ENCODE results near the gene C9.
"Not testable (repeated sequence)": the region's sequence is repeated elsewhere in the genome, so short reads cannot be mapped to it uniquely, and the experiment has no call there.

Gene C9

DNA sequence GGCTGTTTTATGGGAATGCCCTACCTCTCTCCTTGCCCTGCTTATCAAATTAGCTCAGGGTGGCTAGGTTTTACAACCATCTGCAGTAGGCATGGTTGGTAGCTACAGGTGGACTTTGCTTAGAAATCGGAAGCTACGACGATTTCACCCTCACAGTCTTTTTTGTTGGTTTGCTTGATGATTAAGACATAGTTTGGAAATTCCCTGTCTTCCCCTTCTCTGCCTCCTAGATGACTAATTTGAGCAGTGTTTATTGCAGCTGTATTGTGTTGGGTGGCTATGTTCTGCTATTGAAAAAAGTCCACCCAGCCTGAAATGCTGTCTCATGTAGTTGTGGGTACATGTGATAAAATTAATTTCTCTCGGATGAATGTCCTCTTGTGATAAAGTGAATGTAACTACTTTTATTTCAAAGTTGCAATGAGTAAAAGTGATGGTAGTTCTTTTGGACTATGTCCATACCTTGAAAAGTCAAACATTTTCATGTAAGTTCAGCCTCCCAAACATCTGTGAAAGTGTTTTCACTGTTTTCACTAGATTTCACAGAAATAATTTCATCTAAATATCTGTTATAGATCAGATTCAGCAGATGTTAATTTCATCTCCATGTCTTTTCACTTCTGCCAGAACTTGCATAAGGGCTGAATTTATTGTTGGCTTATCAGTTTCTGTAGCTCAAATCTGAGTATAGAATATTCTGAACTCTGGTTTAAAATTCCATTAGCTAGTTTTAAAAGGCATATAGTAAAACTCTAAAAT is 107.6 kb downstream of the C9 start:
- DNase-seq = peak; percentile 43

DNA sequence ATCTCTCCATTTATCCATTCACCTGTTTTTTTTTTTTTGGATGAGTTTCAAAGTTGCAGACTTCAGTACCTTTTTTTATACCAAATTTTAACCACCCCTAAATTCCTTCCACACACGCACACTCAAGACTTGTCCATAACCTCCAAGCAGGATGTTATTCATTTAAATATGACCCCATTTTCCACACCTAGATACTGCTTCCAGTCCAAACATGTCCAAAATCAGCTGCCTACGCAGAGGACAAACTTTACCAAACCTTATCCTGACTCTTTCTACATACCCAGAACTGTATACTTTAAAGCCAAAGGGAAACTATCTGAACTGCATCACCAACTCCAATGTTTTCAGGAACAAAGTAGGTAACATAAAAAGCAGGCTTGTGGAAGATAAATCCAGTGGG is 108.9 kb downstream of the C9 start:
- no peak for DNase-seq

DNA sequence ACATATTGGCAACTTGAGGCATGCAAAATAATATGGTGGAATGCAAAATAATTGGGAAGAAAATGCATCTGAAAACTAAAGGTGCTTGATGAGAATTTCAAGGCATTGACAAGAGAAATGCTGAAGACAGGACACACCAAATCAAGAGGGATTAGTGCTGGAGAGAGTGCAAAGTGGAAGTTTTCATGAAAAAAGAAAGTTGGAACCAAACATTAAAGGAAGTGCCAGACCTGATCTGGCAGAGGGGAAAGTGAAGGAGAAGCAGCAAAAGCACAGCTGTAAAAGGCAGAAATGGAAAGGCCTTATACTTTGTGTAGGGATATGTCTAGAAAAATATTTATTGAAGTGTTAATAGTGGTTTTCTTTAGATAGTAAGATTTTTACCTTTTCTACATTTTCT is 109.6 kb downstream of the C9 start:
- DNase-seq = no peak

DNA sequence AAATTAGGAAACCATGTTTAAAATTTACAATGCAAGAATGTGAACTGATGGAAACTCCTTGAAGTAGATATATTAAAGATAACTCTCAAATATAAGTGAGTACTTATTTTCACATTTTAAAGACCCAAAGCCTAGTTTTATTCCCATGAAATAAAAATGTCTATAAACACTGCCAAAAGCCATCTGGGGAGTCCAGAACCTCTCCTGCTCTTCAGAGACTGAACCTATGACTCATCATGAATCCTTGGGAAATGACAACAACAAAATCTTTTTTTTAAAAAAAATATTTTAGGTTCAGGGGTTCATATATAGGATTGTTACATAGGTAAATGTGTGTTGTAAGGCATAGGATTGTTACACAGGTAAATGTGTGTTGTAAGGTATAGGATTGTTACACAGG is 111.1 kb downstream of the C9 start:
- DNase-seq = peak; percentile 20

DNA sequence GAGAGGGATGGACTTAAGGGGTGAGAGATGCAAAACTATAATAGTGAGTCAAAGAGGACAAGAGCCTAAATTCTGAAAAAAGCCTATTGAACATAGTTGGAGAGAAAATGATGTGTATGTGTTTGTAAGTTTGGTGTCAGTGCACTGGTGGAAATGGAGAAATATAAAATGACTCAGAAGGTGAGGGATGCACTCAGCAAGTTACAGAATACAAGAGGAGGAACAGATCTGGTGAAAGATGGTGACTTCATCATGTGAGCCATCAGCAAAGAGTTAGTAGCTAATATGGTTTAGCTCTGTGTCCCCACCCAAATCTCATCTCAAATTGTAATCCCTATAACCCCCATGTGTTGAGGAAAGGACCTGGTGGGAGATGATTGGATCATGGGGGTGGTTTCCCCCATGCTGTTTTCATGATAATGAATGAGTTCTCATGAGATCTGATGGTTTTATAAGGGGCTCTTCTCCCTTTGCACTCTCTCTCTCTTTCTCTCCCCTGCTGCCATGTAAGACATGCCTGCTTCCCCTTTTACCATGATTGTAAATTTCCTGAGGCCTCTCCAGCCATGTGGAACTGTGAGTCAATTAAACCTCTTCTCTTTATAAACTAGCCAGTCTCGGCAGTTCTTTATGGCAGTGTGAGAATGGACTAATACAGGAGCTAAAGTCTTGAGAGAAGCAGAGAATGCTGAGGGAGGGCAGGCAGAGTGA is 114.6 kb downstream of the C9 start:
- no peak for DNase-seq

DNA sequence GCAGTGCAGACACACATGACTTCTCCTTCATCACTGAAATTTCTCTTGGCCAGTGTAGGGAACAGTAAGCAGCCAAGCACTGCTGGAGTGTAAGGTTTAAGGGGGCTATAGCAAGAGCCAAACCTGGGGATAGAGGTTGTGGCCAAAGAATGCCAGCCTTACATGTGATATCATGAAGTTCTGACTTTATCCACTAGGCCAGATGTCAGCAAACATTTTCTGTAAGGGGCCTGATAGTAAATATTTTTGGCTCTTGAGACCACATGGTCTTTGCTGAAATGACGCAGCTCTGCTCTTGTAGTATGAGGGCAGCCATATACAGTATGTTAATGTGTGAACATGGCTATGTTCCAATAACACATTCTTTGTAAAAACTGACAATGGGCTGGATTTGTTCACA is 115.2 kb downstream of the C9 start:
- no peak for DNase-seq

DNA sequence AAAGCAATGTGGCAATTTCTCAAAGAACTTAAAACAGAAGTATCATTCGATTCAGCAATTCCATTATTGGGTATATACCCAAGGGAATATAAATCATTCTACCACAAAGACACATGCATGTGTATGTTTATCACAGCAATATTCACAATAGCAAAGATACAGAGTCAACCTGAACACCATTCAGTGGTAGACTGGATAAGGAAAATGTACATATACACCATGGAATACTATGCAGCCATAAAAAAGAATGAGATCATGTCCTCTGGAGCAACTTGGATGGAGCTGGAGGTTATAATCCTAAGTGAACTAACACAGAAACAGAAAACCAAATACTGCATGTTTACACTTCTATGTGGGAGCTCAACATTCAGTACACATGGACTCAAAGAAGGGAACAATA is 123.5 kb downstream of the C9 start:
- DNase-seq = no peak

DNA sequence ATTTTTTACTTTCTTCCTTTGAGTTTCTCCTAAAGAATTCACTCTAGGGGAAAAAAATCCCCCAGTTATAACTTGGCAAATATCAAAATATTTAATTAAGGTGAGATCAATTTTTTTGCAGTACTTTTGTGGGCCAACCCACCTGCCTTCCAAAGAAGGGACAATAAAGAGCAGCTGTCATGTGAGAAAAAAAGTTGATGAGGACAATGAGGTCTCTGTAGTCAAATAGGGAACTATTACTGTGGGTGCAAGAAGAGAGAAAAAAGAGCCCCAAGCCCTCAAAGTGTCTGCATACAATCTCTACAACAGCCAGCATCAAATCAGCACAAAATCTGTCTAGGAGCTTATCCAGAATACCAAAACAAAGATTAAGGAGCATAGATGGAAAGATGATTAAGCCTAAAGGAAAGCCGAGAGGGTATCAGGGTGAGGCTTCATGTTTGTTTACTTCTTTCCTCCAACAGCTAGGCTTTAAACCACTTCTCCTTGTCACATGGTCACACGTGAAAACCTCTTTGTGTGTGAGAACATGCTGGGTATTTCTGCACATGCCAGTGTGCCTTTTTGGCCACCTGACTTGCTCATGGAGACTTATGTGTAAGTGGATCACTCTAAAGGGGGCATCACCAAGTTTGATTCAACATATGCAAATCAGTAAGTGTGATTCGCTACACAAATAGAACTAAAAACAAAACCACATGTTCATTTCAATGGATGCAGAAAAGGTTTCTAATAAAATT is 125.8 kb downstream of the C9 start:
- no peak for DNase-seq

DNA sequence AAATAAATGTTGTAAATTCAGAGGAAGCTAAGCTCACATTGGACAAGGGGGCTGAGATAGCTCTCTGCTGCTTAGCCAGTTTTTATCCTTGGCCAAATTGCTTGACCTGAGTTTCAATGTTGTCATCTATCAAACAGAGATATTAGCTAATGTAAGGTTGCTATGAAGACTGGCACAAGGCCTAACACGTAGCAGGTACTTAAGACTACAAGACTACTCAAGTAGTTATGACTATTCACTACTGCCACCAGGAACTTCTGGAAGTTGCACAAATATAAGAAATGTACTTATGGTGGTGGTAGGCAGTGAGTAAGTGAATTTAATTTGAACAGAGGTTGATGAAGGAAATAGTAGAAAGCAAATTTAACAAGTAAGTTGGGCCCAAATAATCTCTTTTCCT is 127.6 kb downstream of the C9 start:
- no peak for DNase-seq

DNA sequence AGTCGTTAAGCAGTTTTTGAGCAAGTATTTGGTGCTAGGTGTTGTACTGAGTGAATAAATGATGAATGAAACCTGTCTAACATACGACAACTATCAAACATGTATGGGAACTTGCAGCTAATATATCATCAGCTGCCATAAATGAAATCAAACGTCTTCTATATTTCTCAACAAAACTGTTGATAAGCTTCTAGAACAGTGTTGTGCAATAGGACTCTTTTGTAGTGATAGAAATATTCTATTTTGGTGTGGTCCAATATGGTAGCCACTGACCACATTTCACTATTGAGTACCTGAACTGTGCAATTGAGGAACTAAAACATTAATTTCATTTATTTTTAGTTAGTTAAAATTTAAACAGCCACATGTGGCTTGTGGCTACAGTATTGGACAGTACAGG is 128.6 kb downstream of the C9 start:
- DNase-seq = no peak

DNA sequence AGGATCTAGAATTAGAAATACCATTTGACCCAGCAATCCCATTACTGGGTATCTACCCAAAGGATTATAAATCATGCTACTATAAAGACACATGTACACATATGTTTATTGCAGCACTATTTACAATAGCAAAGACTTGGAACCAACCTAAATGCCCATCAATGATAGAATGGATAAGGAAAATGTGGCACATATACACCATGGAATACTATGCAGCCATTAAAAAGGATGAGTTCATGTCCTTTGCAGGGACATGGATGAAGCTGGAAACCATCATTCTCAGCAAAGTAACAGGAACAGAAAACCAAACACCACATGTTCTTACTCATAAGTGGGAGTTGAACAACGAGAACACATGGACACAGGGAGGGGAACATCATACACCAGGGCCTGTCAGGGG is 129.8 kb downstream of the C9 start:
- not testable (repeated sequence) for DNase-seq
